HepG2 (cell line): Measurements from ENCODE around the gene ETF1. TPM values are rescaled to one million over a fixed set of nuclear protein-coding genes. Genes with fewer than 3 reads are reported as not detected.

Experiments
- AKAP8 ChIP-seq: sonication (generic); formaldehyde crosslinking; IDR thresholded peaks from 2 replicates; pipeline ENCODE4 v1.5.1; 2020; ENCODE audit warnings: mild to moderate bottlenecking, missing genetic modification reagents
- ARID4A ChIP-seq: sonication (generic); formaldehyde crosslinking; IDR thresholded peaks from 2 replicates; pipeline ENCODE4 v1.5.0; 2020; ENCODE audit warnings: mild to moderate bottlenecking, missing genetic modification reagents, borderline replicate concordance
- BRCA1 ChIP-seq: sonication (generic); formaldehyde crosslinking; IDR thresholded peaks from 2 replicates; pipeline ENCODE4 v1.4.0; 2020; ENCODE audit warnings: missing genetic modification reagents
- HOXA7 ChIP-seq: sonication (generic); formaldehyde crosslinking; IDR thresholded peaks from 2 replicates; pipeline ENCODE4 v1.8.1; 2022; ENCODE audit warnings: mild to moderate bottlenecking, missing genetic modification reagents, moderate library complexity
- MLX ChIP-seq: IDR thresholded peaks from 2 replicates; pipeline ENCODE4 v1.6.1; 2016
- NFE2L1 ChIP-seq: sonication (generic); formaldehyde crosslinking; IDR thresholded peaks from 2 replicates; pipeline ENCODE4 v1.4.0; 2020; ENCODE audit warnings: missing genetic modification reagents, mild to moderate bottlenecking, borderline replicate concordance
- PLRG1 ChIP-seq: fragments of 450-650 bp; conservative IDR thresholded peaks from 2 replicates; pipeline ENCODE4 v1.6.1; 2016
- RXRB ChIP-seq: IDR thresholded peaks from 2 replicates; pipeline ENCODE4 v1.6.1; 2016; ENCODE audit warnings: borderline replicate concordance, missing genetic modification reagents, missing compliant biosample characterization
- SIX4 ChIP-seq: sonication (generic); formaldehyde crosslinking; IDR thresholded peaks from 2 replicates; pipeline ENCODE4 v1.4.0; 2020; ENCODE audit warnings: missing genetic modification reagents
- SMAD9 ChIP-seq: sonication (generic); formaldehyde crosslinking; IDR thresholded peaks from 2 replicates; pipeline ENCODE4 v1.5.1; 2020; ENCODE audit warnings: mild to moderate bottlenecking, missing genetic modification reagents
- TEAD2 ChIP-seq: sonication (generic); formaldehyde crosslinking; IDR thresholded peaks from 2 replicates; pipeline ENCODE4 v1.9.0; 2021; ENCODE audit warnings: missing genetic modification reagents
- TP53 ChIP-seq: sonication (generic); formaldehyde crosslinking; conservative IDR thresholded peaks from 2 replicates; pipeline ENCODE4 v1.4.0; 2020; ENCODE audit warnings: missing genetic modification reagents
- ZBTB42 ChIP-seq: sonication (generic); formaldehyde crosslinking; IDR thresholded peaks from 2 replicates; pipeline ENCODE4 v1.5.0; 2020; ENCODE audit warnings: mild to moderate bottlenecking, missing genetic modification reagents
- ZNF335 ChIP-seq: sonication (generic); formaldehyde crosslinking; IDR thresholded peaks from 2 replicates; pipeline ENCODE4 v1.4.0; 2020; ENCODE audit warnings: missing genetic modification reagents
- ZNF567 ChIP-seq: sonication (generic); formaldehyde crosslinking; IDR thresholded peaks from 2 replicates; pipeline ENCODE4 v1.8.1; 2023; ENCODE audit warnings: mild to moderate bottlenecking, missing genetic modification reagents, borderline replicate concordance
- ZNF75D ChIP-seq: sonication (generic); formaldehyde crosslinking; IDR thresholded peaks from 2 replicates; pipeline ENCODE4 v1.8.1; 2023; ENCODE audit warnings: missing genetic modification reagents, mild to moderate bottlenecking, borderline replicate concordance
- ZNF792 ChIP-seq: IDR thresholded peaks from 2 replicates; pipeline ENCODE4 v1.6.1; 2016
- polyA plus RNA-seq, 8 experiments: library from polyadenylated mRNA; depleted of rRNA in 3 of 8; stranded (reverse) in 7 of 8; unstranded in 1 of 8; fragments of >200 nt; fragmentation: Illumina TruSeq in 4 of 8; extraction: Trizol in 4 of 8; gene quantifications; 2 replicates each; pipeline versions ENCODE4 v1.2.1 to v1.2.3, GENCODE V29; 2011 to 2016; ENCODE audit warnings: low read depth in 4 of 8, missing spikeins in 1 of 8, mixed read lengths in 1 of 8; ENCODE audit not compliant: insufficient read depth in 1 of 8
- total RNA-seq, 5 experiments: library from RNA; depleted of rRNA; stranded (reverse); fragments of >200 nt; fragmentation: Illumina TruSeq; extraction: Trizol; gene quantifications; 2 replicates each; pipeline ENCODE4 v1.2.3, GENCODE V29; 2016; ENCODE audit warnings: low read depth in 1 of 5
- TF ChIP-seq, protein P1 (sequence below): IDR thresholded peaks from 2 replicates; pipeline ENCODE4 v1.6.1; 2018; ENCODE audit warnings: missing genetic modification reagents
- TF ChIP-seq, protein P2 (sequence below): sonication (generic); formaldehyde crosslinking; IDR thresholded peaks from 2 replicates; pipeline ENCODE4 v1.5.0; 2020; ENCODE audit warnings: mild to moderate bottlenecking, missing genetic modification reagents
- TF ChIP-seq, protein P3 (sequence below): sonication (generic); formaldehyde crosslinking; conservative IDR thresholded peaks from 2 replicates; pipeline ENCODE4 v1.5.0; 2020; ENCODE audit warnings: missing genetic modification reagents

Gene ETF1
- total and polyA plus RNA-seq, 2 of the 13 experiments (the other 11 are each of a cell fraction or from before 2014, with no cell fraction given) = 52.1 to 184 TPM

GRCh38 chr5:138542956-138543729 is at the start of gene ETF1 (continued):
- TF ChIP-seq, protein P1, sequence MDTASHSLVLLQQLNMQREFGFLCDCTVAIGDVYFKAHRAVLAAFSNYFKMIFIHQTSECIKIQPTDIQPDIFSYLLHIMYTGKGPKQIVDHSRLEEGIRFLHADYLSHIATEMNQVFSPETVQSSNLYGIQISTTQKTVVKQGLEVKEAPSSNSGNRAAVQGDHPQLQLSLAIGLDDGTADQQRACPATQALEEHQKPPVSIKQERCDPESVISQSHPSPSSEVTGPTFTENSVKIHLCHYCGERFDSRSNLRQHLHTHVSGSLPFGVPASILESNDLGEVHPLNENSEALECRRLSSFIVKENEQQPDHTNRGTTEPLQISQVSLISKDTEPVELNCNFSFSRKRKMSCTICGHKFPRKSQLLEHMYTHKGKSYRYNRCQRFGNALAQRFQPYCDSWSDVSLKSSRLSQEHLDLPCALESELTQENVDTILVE (CRISPR knock-in tag) = peak; percentile 98
- TF ChIP-seq SIX4 (peak; percentile 57), TP53 (CRISPR knock-in tag) (no peak; the same call in 1 of the 2 replicates), PLRG1 (no peak), AKAP8 (CRISPR knock-in tag) (no peak), ARID4A (CRISPR knock-in tag) (peak; percentile 96), ZNF335 (peak; percentile 91; the same call in 1 of the 2 replicates), HOXA7 (CRISPR knock-in tag) (no peak), ZNF75D (CRISPR knock-in tag) (no peak), RXRB (no peak; the same call in 1 of the 2 replicates), SMAD9 (CRISPR knock-in tag) (0 out of 2 replicates have a peak, but pooled peaks have one; percentile 34), ZBTB42 (no peak), MLX (0 out of 2 replicates have a peak, but pooled peaks have one; percentile 32), ZNF567 (CRISPR knock-in tag) (no peak), NFE2L1 (CRISPR knock-in tag) (no peak), TEAD2 (no peak), BRCA1 (CRISPR knock-in tag) (peak; percentile 35; the same call in 1 of the 2 replicates), ZNF792 (CRISPR knock-in tag) (peak; percentile 53)
- TF ChIP-seq, protein P2, sequence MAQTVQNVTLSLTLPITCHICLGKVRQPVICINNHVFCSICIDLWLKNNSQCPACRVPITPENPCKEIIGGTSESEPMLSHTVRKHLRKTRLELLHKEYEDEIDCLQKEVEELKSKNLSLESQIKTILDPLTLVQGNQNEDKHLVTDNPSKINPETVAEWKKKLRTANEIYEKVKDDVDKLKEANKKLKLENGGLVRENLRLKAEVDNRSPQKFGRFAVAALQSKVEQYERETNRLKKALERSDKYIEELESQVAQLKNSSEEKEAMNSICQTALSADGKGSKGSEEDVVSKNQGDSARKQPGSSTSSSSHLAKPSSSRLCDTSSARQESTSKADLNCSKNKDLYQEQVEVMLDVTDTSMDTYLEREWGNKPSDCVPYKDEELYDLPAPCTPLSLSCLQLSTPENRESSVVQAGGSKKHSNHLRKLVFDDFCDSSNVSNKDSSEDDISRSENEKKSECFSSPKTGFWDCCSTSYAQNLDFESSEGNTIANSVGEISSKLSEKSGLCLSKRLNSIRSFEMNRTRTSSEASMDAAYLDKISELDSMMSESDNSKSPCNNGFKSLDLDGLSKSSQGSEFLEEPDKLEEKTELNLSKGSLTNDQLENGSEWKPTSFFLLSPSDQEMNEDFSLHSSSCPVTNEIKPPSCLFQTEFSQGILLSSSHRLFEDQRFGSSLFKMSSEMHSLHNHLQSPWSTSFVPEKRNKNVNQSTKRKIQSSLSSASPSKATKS (CRISPR knock-in tag) = no peak
- TF ChIP-seq, protein P3, sequence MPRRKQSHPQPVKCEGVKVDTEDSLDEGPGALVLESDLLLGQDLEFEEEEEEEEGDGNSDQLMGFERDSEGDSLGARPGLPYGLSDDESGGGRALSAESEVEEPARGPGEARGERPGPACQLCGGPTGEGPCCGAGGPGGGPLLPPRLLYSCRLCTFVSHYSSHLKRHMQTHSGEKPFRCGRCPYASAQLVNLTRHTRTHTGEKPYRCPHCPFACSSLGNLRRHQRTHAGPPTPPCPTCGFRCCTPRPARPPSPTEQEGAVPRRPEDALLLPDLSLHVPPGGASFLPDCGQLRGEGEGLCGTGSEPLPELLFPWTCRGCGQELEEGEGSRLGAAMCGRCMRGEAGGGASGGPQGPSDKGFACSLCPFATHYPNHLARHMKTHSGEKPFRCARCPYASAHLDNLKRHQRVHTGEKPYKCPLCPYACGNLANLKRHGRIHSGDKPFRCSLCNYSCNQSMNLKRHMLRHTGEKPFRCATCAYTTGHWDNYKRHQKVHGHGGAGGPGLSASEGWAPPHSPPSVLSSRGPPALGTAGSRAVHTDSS (CRISPR knock-in tag) = no peak
